ENCODE measurements around the gene RGS7. TPM values are rescaled to one million over a fixed set of nuclear protein-coding genes. Genes with fewer than 3 reads are reported as not detected.

The RGS7 gene
- total RNA-seq, 4 donors from 2014 or later: not detected

DNA sequence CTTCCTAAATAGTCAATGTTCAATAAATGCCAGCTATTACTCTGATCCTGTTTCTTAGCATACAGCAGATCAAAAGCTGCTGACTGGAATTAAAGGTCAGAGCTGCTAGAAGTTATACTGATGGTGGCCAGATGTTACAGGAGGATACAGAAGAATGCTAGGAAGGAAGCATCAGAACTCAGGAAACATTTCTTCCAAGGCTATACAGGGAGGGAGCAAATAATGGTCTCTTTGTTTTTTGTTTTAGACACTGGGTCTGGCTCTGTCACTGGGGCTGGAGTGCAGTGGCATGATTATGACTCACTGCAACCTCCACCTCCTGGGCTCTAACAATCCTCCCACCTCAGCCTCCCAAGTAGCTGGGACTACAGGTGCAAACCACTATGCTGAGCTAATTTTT lies 175.5 kb downstream of the RGS7 start:
- ATAC-seq: no peak
- in situ Hi-C loops (cut with MboI; ENCODE audit: low sequenced_read_pairs in 4 of 4): no loop called here

GRCh38 chr1:241180569-241180968 lies 176.4 kb downstream of the RGS7 start:
- TF ChIP-seq POLR2A (IDR thresholded peaks at IDR 0.05): no peak
- TF ChIP-seq CTCF (IDR thresholded peaks at IDR 0.05 in 4 of 5, conservative IDR thresholded peaks at IDR 0.05 in 1 of 5): no peak
- Histone ChIP-seq H3K27ac (no peak overlapping the region), H3K36me3 (no peaks in the 10 kb centered on the region), H3K4me1 (no peaks in the 10 kb centered on the region), H3K27me3 (no peaks in the 10 kb centered on the region), H3K4me3 (no peak overlapping the region), H3K9me3 (no peaks in the 10 kb centered on the region)
- in situ Hi-C loops (cut with MboI; ENCODE audit: low sequenced_read_pairs in 4 of 4): no loop called here
- ATAC-seq (no peak), DNase-seq (no peak)
- intact Hi-C loops (cut with DNase I; ENCODE audit: low total_unique reads): no loop called here

More for the DNA sequence above, 175.5 kb downstream of the RGS7 start:
- intact Hi-C loops (cut with DNase I; ENCODE audit: low total_unique reads): no loop called here
- Histone ChIP-seq H3K9me3 (no peaks in the 10 kb centered on the region), H3K27me3 (no peaks in the 10 kb centered on the region), H3K27ac (no peak overlapping the region), H3K36me3 (no peaks in the 10 kb centered on the region), H3K4me1 (no peaks in the 10 kb centered on the region), H3K4me3 (no peak overlapping the region)
- TF ChIP-seq CTCF (IDR thresholded peaks at IDR 0.05 in 4 of 5, conservative IDR thresholded peaks at IDR 0.05 in 1 of 5) (no peak), POLR2A (IDR thresholded peaks at IDR 0.05) (no peak)
- no peak for DNase-seq

DNA sequence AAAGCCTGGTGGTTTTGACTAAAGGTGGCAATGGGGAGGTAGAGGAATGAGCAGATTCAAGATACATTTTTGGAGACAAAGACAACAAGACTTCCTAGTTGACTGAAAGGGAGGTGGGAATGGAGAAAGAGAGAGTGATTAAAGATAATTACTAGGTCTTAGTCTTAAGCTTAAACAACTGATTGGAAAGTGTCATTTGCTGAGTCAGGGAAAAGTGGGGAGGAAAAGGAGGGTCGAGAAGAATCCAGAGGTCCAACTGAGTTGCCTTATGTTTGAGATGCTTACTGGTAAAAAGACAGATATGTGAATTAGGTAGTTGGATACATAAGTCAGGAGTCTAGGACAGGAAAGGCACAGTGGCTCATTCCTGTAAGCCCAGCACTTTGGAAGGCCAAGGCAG lies 179.3 kb downstream of the RGS7 start:
- intact Hi-C loops (cut with DNase I; ENCODE audit: low total_unique reads) (no loop called here), in situ Hi-C loops (cut with MboI; ENCODE audit: low sequenced_read_pairs in 4 of 4) (no loop called here)
- no peak overlapping the region for H3K27ac ChIP-seq
- H3K4me1 ChIP-seq: no peaks in the 10 kb centered on the region
- no peak for DNase-seq
- TF ChIP-seq POLR2A (IDR thresholded peaks at IDR 0.05) (no peak), CTCF (IDR thresholded peaks at IDR 0.05 in 4 of 5, conservative IDR thresholded peaks at IDR 0.05 in 1 of 5) (no peak)
- ATAC-seq: no peak
- no peaks in the 10 kb centered on the region for H3K27me3 ChIP-seq
- H3K4me3 ChIP-seq: no peak overlapping the region
- no peaks in the 10 kb centered on the region for H3K9me3 ChIP-seq
- no peaks in the 10 kb centered on the region for H3K36me3 ChIP-seq

DNA sequence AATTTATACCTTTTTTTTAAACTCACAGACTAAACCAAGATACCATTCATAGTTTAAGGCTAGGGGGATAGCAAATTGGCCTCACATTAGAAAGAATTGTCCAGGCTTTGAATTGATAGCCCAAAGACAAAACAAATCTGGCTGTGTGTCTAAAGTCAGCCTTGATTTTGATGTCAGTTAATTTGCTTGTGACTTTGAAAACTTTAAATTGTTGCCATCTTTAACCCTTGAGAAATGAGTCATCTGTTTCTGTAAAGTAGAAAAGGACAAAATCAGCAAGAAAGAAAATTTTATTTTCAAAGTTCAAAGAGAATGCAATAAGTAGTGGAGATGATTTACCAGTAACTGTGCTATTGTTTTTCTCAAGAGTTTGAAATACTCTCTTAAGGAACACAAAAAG lies 184.5 kb downstream of the RGS7 start:
- intact Hi-C loops (cut with DNase I; ENCODE audit: low total_unique reads) (no loop called here), in situ Hi-C loops (cut with MboI; ENCODE audit: low sequenced_read_pairs in 4 of 4) (no loop called here)
- ATAC-seq: no peak
- H3K27ac ChIP-seq: no peak overlapping the region
- H3K9me3 ChIP-seq: no peaks in the 10 kb centered on the region
- no peak for DNase-seq
- H3K4me1 ChIP-seq: no peaks in the 10 kb centered on the region
- TF ChIP-seq CTCF (IDR thresholded peaks at IDR 0.05 in 4 of 5, conservative IDR thresholded peaks at IDR 0.05 in 1 of 5) (no peak), POLR2A (IDR thresholded peaks at IDR 0.05) (no peak)
- no peaks in the 10 kb centered on the region for H3K36me3 ChIP-seq
- H3K4me3 ChIP-seq: no peak overlapping the region
- no peaks in the 10 kb centered on the region for H3K27me3 ChIP-seq

DNA sequence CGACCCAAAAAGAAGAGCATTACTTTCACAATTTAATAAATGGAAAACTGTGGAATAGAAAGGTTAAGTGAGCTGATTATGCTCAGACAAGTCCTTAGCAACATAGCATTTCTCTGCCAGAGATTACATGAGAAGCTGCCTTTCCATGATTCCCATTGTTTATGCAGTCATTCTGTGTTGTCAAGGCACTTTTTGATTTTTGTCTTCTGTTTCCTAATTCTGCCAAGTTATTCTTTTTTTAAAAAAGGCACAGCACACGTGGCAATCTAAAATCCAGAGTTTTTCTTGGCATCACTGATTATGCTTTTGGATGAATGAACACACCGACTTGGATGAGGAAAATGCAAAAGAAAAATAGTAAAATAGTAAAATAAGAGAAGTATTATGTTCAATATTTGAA lies 185.0 kb downstream of the RGS7 start:
- in situ Hi-C loops (cut with MboI; ENCODE audit: low sequenced_read_pairs in 4 of 4) (no loop called here), intact Hi-C loops (cut with DNase I; ENCODE audit: low total_unique reads) (no loop called here)
- no peak for TF ChIP-seq CTCF (IDR thresholded peaks at IDR 0.05 in 4 of 5, conservative IDR thresholded peaks at IDR 0.05 in 1 of 5)
- no peak for TF ChIP-seq POLR2A (IDR thresholded peaks at IDR 0.05)
- H3K36me3 ChIP-seq: no peaks in the 10 kb centered on the region
- DNase-seq (no peak), ATAC-seq (no peak)
- no peaks in the 10 kb centered on the region for H3K4me1 ChIP-seq
- H3K27me3 ChIP-seq: no peaks in the 10 kb centered on the region
- no peak overlapping the region for H3K27ac ChIP-seq
- no peak overlapping the region for H3K4me3 ChIP-seq
- no peaks in the 10 kb centered on the region for H3K9me3 ChIP-seq
